Esophagus squamous epithelium (tissue), 4 donors: Measurements from ENCODE around the gene WDR54.

Experiments used
- POLR2A ChIP-seq, 4 donors: fragments of 450-650 bp; IDR thresholded peaks; one replicate each; pipeline ENCODE4 v1.6.1; 2017; ENCODE audit warnings: antibody characterized with exemption in 4 of 4, mild to moderate bottlenecking in 4 of 4, moderate library complexity in 3 of 4
- TF ChIP-seq, protein P1 (sequence below), 6 experiments: fragments of 450-650 bp in 4 of 6; fragments of 200-600 bp in 2 of 6; sonication (generic) in 2 of 6; IDR thresholded peaks; one replicate each; pipeline ENCODE4 v1.5.1; 2016 to 2019; ENCODE audit warnings: antibody characterized with exemption in 6 of 6, mild to moderate bottlenecking in 4 of 6, moderate library complexity in 4 of 6

DNA sequence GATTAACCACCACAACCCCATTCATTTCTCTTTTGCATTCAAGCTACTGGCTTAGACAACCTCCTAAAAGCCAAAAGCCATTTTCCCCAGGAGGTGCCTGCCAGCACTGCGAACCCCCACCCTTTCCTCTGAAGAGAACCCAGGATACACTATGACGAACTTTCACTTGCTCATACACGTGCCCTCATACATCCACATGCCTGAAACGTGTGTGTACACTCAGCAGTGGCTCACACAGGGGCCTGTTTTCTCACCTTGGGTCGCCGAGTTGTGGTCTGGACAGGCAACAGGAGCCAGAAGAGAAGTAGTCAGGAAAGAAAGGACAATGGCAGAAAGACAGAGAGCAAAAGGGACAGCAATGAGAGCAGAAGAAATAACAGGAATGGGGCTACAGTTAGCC, 48.9 kb upstream of the WDR54 start:
- TF ChIP-seq POLR2A (IDR thresholded peaks at IDR 0.05): no peak
- TF ChIP-seq, protein P1, sequence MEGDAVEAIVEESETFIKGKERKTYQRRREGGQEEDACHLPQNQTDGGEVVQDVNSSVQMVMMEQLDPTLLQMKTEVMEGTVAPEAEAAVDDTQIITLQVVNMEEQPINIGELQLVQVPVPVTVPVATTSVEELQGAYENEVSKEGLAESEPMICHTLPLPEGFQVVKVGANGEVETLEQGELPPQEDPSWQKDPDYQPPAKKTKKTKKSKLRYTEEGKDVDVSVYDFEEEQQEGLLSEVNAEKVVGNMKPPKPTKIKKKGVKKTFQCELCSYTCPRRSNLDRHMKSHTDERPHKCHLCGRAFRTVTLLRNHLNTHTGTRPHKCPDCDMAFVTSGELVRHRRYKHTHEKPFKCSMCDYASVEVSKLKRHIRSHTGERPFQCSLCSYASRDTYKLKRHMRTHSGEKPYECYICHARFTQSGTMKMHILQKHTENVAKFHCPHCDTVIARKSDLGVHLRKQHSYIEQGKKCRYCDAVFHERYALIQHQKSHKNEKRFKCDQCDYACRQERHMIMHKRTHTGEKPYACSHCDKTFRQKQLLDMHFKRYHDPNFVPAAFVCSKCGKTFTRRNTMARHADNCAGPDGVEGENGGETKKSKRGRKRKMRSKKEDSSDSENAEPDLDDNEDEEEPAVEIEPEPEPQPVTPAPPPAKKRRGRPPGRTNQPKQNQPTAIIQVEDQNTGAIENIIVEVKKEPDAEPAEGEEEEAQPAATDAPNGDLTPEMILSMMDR (IDR thresholded peaks at IDR 0.05): no peak
